ENCODE data around the gene TRPM8.
"Not testable (repeated sequence)": the region's sequence is repeated elsewhere in the genome, so short reads cannot be mapped to it uniquely, and the experiment has no call there.

Gene TRPM8

DNA sequence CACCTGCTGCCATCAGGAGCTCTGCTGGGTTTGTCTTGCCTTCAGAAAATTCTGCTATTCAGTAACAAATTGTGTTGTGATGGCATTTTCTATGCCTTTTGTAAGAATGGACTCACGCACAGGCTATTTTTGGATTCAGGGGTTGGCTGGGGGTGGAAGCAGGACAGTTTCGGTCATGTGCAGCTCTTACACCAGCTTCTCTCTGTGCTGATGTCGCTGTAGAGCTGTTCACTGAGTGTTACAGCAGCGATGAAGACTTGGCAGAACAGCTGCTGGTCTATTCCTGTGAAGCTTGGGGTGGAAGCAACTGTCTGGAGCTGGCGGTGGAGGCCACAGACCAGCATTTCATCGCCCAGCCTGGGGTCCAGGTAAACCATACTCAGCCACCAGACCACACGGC lies 49.2 kb downstream of the TRPM8 start:
- Histone ChIP-seq H3K9ac (no peak overlapping the region), H3K4me3 (ENCODE audit: low read depth, low read length) (no peak overlapping the region), H3K79me2 (no peaks in the 10 kb centered on the region), H3K4me2 (ENCODE audit: low read length) (no peak overlapping the region), H3K27me3 (ENCODE audit: control insufficient read depth, insufficient read depth, low read length) (no peaks in the 10 kb centered on the region), H3K27ac (no peak overlapping the region), H3K36me3 (ENCODE audit: control insufficient read depth, insufficient read depth, low read length) (no peaks in the 10 kb centered on the region), H2AFZ (no peak overlapping the region), H3K4me1 (no peaks in the 10 kb centered on the region), H3K9me3 (ENCODE audit: control insufficient read depth, low read length) (no peaks in the 10 kb centered on the region)
- TF ChIP-seq, protein P1, sequence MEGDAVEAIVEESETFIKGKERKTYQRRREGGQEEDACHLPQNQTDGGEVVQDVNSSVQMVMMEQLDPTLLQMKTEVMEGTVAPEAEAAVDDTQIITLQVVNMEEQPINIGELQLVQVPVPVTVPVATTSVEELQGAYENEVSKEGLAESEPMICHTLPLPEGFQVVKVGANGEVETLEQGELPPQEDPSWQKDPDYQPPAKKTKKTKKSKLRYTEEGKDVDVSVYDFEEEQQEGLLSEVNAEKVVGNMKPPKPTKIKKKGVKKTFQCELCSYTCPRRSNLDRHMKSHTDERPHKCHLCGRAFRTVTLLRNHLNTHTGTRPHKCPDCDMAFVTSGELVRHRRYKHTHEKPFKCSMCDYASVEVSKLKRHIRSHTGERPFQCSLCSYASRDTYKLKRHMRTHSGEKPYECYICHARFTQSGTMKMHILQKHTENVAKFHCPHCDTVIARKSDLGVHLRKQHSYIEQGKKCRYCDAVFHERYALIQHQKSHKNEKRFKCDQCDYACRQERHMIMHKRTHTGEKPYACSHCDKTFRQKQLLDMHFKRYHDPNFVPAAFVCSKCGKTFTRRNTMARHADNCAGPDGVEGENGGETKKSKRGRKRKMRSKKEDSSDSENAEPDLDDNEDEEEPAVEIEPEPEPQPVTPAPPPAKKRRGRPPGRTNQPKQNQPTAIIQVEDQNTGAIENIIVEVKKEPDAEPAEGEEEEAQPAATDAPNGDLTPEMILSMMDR (IDR thresholded peaks at IDR 0.05): no peak

DNA sequence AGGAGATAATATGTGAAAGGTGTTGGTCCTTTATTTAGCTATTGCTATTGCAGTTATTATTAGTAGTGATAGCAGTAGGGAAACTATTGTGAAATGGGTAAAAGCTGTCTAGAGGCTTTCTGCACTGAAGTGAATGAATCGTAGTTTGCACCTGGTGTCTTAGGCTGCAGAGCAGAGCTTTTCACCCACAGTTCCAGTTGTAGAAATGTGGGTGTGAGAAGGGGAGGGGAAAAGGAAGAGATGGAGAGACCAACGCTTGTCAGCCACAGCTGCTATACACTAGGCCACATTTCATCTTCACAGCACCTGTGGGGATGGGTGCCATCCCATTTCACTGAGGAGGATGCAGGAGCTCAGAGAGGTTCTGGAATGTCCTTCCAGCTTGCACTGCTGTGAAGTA lies 50.0 kb downstream of the TRPM8 start:
- TF ChIP-seq, protein P1 (IDR thresholded peaks at IDR 0.05): no peak
- no peak overlapping the region for H3K27ac ChIP-seq
- no peak overlapping the region for H3K4me3 ChIP-seq (ENCODE audit: low read depth, low read length)
- H3K9me3 ChIP-seq (ENCODE audit: control insufficient read depth, low read length): no peaks in the 10 kb centered on the region
- no peak overlapping the region for H2AFZ ChIP-seq
- no peak overlapping the region for H3K4me2 ChIP-seq (ENCODE audit: low read length)
- H3K79me2 ChIP-seq: no peaks in the 10 kb centered on the region
- no peaks in the 10 kb centered on the region for H3K4me1 ChIP-seq
- no peaks in the 10 kb centered on the region for H3K27me3 ChIP-seq (ENCODE audit: control insufficient read depth, insufficient read depth, low read length)
- H3K36me3 ChIP-seq (ENCODE audit: control insufficient read depth, insufficient read depth, low read length): no peaks in the 10 kb centered on the region
- no peak overlapping the region for H3K9ac ChIP-seq

DNA sequence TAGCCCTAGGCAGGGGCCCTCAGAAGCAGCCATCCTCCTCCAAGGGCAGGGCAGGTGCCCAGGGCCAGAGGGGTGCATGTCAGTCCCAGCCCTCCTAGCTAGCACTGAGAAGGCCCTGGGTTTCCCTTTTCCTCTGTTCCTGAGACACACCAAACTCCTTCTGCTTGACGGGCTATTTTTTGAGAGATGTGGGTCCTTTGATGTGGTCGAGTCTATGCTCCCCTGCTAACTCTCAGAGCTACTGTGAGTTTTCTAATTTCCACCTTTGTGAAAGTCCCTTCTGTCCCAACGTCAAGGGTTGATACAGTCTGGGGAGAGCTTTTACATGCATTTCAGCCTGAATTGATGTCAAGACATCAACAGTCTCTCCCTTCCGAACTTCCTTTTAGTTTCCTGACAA lies 51.4 kb downstream of the TRPM8 start:
- no peaks in the 10 kb centered on the region for H3K4me1 ChIP-seq

DNA sequence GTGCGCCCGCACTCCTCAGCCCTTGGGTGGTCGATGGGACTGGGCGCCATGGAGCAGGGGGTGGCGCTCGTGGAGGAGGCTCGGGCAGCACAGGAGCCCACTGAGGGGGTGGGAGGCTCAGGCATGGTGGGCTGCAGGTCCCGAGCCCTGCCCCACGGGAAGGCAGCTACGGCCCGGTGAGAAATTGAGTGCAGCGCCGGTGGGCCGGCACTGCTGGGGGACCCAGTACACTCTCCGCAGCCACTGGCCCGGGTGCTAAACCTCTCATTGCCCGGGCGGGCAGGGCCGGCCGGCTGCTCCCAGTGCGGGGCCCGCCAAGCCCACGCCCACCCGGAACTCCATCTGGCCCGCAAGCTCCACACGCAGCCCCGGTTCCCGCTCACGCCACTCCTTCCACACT lies 55.3 kb downstream of the TRPM8 start:
- H3K4me2 ChIP-seq (ENCODE audit: low read length); H3K36me3 ChIP-seq (ENCODE audit: control insufficient read depth, insufficient read depth, low read length); H3K9me3 ChIP-seq (ENCODE audit: control insufficient read depth, low read length); H3K9ac ChIP-seq; H3K27me3 ChIP-seq (ENCODE audit: control insufficient read depth, insufficient read depth, low read length); H3K4me3 ChIP-seq (ENCODE audit: low read depth, low read length); H3K79me2 ChIP-seq; H2AFZ ChIP-seq; H3K27ac ChIP-seq; H3K4me1 ChIP-seq: not testable (repeated sequence)

More for the DNA sequence above, 51.4 kb downstream of the TRPM8 start:
- H3K36me3 ChIP-seq (ENCODE audit: control insufficient read depth, insufficient read depth, low read length): no peaks in the 10 kb centered on the region
- no peak overlapping the region for H2AFZ ChIP-seq
- TF ChIP-seq, protein P1 (IDR thresholded peaks at IDR 0.05): no peak
- no peak overlapping the region for H3K4me3 ChIP-seq (ENCODE audit: low read depth, low read length)
- no peak overlapping the region for H3K4me2 ChIP-seq (ENCODE audit: low read length)
- no peaks in the 10 kb centered on the region for H3K9me3 ChIP-seq (ENCODE audit: control insufficient read depth, low read length)
- H3K79me2 ChIP-seq: no peaks in the 10 kb centered on the region
- no peak overlapping the region for H3K27ac ChIP-seq
- no peaks in the 10 kb centered on the region for H3K27me3 ChIP-seq (ENCODE audit: control insufficient read depth, insufficient read depth, low read length)
- no peak overlapping the region for H3K9ac ChIP-seq

DNA sequence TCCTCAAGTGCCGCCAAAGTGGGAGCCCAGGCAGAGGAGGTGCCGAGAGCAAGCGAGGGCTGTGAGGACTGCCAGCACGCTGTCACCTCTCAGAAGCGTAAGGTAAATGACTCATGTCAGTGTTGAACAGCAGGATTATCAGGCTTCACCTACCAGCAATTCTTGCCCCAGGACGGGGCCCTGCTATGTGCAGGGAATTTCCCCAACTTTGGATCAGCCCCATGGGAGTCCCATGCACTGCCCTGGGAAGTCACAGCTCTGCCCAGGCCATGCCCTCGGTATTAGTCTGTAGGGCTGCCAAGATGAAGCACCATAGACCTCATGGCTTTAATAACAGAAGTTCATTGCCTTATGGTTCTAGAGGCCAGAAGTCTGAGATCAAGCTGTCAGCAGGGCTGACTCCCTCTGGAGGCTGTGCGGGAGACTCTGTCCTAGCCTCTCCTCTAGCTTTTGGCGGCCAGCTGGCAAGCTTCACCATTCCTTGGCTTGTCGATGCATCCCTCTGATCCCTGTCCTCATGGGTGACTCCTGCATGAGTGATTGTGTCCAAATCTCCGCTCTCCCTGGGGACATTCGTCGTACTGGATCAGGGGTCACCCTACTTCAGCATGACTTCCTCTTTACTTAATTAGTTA lies 55.9 kb downstream of the TRPM8 start:
- Histone ChIP-seq H3K9me3 (ENCODE audit: control insufficient read depth, low read length) (no peaks in the 10 kb centered on the region), H3K4me2 (ENCODE audit: low read length) (no peak overlapping the region), H3K4me1 (no peaks in the 10 kb centered on the region), H3K9ac (no peak overlapping the region), H3K36me3 (ENCODE audit: control insufficient read depth, insufficient read depth, low read length) (no peaks in the 10 kb centered on the region), H3K79me2 (no peaks in the 10 kb centered on the region), H3K27me3 (ENCODE audit: control insufficient read depth, insufficient read depth, low read length) (no peaks in the 10 kb centered on the region), H2AFZ (no peak overlapping the region), H3K27ac (no peak overlapping the region), H3K4me3 (ENCODE audit: low read depth, low read length) (no peak overlapping the region)
- TF ChIP-seq, protein P1 (IDR thresholded peaks at IDR 0.05): no peak

Data from parathyroid adenoma (tissue), 2 donors.